HUDEP-2 (cell line): ENCODE measurements around the gene NEK1.

ENCODE experiments used
- DNase-seq, 76 experiments: peaks; one replicate each; lab custom pipeline; 2025; ENCODE audit not compliant: unreplicated experiment in 76 of 76; lab: John Stamatoyannopoulos, UW

The NEK1 gene

GRCh38 chr4:169611991-169612870 lies at the start of gene NEK1:
Gene NEK1, minus strand, starts transcription at chr4:169612583. Its CDS starts 9,953 bp downstream, at chr4:169602630.
- peak in 75 of 76 experiments; percentile 24 to 90 (median 80) for DNase-seq

- DNase-seq: no peak
Measured at GRCh38 chr4:169661761-169662160, 49.4 kb upstream of the NEK1 start.

DNA sequence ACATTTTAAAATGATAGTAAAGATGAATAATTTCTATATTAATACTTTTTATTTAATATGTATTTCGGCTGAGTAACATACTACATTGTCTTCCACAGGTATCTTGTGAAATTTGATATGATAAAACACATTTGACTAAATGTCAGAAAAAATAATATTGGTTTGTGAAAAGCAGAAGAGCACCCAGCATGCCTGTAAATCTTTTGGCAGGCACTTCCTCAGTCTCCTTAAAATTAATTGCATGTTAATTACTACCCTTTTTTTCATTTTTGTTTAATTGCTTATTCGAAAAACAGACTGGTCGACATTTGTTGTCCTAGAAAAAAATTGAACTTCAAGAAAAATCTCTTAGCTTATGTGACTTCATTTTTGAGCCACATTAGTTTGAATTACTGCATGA lies 48.5 kb upstream of the NEK1 start:
- DNase-seq: no peak

- DNase-seq: peak in 73 of 76 experiments; percentile 19 to 96 (median 74)
Measured at GRCh38 chr4:169659716-169660670, 47.6 kb upstream of the NEK1 start.

- peak in 11 of 76 experiments; percentile 1 to 53 (median 21) for DNase-seq
Measured at GRCh38 chr4:169658975-169659715, 46.8 kb upstream of the NEK1 start.

DNA sequence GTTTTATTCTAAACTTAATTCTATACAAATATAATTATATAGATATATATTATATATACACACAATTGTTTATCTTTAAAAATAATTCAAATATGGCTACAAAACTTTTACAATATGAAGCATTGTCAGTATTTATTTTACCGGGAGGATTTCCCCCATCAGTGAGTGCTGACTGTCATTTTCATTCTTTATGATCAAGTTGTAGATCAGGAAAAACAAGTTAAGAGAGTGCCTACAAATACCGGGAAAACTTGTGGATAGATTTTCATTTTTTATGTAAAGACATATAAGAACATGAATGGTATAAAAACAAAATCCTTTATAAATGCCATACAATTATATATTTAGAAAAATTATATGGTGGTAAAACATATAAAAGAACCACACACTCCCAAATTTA lies 45.8 kb upstream of the NEK1 start:
- DNase-seq: no peak

DNA sequence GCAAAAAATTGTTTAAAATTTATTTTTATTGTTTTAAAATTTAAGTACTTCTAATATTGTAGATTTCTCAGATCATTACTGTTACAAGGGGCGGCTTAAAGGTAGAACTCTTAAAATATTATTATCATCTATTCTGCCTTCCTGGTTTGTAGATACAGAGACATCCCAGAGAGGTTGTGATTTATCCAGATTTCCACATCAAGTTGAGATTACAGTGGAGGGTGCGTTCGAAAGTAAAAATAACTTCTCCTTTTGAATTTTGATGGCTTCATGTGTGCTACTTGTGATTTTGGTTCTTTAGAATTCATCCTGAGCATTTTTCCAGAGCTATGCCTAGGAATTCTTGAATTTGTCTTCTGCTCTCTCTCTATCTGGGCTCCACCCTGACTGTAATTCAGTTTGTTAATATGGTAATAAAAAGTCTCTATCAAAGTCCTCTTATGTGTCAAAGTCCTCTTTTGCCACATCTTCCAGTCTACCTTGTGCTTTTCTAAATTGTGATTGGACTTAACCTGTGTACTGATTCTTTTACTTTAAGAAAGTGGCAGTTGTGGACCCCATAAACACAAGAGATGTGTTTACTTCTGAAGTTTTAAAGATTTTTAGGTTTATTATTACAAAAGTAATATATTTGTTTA lies 45.2 kb upstream of the NEK1 start:
- DNase-seq: no peak

DNA sequence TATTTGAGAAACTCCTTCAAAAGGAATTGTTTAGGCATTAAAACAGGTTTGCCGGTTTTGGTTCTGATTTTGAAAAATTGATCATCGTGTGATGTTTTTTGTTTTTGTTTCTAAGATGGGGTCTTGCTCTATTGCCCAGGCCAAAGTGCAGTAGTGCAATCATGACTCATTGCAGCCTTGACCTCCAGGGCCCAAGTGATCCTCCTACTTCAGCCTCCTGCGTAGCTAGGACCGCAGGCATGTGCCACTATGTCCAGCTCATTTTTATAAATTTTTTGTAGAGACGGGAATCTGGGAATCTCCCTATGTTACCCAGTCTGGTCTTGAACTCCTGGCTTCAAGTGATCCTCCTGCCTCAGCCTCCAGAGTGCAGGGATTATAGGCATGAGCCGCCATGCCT lies 43.0 kb upstream of the NEK1 start:
- DNase-seq: no peak

- DNase-seq: no peak
Measured at GRCh38 chr4:169652535-169652934, 40.2 kb upstream of the NEK1 start.

GRCh38 chr4:169650227-169650936 lies 38.0 kb upstream of the NEK1 start:
- peak in 2 of 76 experiments; percentile 36 to 57 for DNase-seq

- peak in 73 of 76 experiments; percentile 1 to 77 (median 50) for DNase-seq
Measured at GRCh38 chr4:169649545-169650226, 37.3 kb upstream of the NEK1 start.

DNA sequence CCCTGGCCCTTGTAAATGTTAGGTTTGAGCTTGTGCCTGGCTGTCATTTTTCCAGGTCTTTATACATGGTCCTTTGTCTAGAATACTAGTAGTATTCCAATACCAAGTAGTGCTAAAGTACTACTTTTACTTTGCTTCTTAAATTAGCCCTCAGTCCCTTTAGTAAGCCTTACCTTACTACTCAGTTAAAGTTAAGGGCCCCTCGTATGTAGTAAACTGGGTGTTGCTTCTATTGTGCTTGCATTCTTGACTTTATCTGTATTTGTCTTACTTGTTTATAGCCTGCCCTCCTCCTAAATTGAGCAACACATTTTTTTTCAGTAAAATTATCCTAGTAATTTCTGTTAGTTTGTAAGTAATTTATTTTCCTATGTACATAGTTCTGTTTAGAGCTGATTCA lies 33.2 kb upstream of the NEK1 start:
- no peak for DNase-seq

DNA sequence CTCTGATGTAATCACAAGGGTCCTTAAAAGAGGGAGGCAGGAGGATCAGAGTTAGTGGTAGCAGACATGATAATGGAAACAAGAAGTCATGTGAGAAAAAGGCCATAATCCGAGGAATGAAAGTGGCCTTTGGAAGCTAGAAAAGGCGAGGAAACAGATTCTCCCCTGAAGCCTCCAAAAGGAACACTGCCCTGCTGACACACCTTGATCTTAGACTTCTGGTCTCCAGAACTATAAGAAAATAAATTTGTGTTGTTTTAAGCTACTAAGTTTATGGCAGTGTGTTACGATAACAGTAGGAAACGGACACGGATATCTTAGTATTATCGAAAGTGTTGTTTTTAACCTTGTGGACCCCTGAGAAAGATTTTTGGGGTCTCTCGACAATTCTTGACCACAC lies 32.4 kb upstream of the NEK1 start:
- DNase-seq: no peak

DNA sequence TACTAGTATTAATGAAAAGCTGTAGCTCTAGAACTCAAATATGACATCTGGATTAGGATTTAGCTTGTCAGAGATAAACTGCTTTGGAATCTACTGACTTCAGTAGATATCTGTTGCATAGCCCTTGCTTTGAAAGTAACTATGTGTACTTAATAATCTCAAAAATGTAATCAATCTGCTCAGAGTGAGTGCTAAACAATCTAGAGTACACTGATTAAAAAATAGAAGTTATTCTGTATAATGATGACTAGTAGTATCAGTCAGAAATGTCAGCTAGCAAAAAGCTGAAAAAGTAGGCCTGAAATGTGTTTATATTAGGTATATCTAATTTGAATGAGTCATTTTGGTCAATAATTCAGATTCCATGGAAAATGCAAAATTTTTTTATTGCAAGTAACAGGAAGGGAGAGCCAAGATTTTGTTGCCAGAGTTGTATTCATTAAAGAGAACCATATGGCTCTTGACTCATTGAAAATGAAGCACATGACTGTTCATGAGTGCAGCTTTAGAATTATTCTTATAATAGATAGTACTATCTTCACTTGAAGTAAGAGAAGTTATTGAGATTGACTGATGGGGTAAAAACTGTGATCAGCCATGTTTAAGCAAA lies 28.0 kb upstream of the NEK1 start:
- no peak for DNase-seq

DNA sequence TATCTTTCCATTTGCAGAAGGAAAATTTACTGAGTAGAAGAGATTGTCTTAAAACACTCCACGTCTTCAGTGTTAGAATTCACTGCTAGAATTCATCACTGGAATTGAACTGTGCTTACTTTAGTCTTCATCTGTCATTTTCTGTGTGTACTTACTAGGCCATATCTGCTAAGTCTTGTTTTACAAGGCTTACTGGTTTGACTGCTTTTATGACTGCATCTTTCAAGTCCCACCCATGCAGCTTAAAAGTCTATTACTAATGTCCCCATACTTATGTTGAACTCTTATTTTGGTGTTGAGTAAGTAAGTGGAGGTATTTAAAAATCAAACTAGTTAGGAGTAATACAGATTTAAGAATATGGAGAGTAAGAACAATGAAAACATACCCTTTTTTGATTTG lies 22.6 kb upstream of the NEK1 start:
- no peak for DNase-seq

GRCh38 chr4:169632896-169633295 lies 20.5 kb upstream of the NEK1 start:
- DNase-seq: no peak

DNA sequence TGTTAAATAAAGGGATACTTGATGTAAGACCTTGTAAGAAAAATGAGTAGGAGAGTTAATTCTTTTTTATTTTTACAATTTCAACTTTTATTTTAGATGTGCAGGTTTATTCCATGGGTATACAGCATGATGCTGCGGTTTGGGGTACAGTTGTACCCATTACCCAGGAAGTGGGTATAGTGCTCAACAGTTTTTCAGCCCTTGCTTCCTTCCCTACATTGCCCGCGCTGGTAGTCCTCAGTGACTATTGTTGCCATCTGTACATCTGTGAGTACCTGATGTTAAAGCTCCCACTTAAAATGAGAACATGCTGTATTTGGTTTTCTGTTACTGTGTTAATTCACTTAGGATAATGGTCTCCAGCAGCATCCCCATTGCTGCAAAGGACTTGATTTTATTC lies 17.7 kb upstream of the NEK1 start:
- no peak for DNase-seq

DNA sequence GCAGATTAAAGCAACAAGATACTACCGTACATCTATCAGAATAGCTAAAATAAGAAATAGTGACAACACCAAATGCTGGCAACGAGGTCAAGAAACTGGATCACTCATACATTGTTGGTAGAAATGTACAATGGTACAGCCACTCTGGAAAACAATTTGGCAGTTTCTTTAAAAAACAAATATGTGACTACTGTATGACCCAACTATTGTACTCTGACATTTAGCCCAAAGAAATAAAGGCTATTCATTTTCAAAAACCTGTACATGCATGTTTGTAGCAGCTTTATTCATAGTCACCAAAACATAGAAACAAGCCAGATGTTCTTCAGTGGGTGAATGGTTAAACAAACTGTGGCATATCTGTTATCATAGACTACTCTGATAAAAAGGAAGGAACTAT lies 16.2 kb upstream of the NEK1 start:
- DNase-seq: peak in 2 of 76 experiments; percentile 11 to 16
